ENCODE measurements around the gene MBOAT1.
A peak's percentile ranks its signal among the peaks of the same experiment; 100 is the strongest.
"Not testable (repeated sequence)": the region's sequence is repeated elsewhere in the genome, so short reads cannot be mapped to it uniquely, and the experiment has no call there.

Gene MBOAT1, protein sequence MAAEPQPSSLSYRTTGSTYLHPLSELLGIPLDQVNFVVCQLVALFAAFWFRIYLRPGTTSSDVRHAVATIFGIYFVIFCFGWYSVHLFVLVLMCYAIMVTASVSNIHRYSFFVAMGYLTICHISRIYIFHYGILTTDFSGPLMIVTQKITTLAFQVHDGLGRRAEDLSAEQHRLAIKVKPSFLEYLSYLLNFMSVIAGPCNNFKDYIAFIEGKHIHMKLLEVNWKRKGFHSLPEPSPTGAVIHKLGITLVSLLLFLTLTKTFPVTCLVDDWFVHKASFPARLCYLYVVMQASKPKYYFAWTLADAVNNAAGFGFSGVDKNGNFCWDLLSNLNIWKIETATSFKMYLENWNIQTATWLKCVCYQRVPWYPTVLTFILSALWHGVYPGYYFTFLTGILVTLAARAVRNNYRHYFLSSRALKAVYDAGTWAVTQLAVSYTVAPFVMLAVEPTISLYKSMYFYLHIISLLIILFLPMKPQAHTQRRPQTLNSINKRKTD

DNA sequence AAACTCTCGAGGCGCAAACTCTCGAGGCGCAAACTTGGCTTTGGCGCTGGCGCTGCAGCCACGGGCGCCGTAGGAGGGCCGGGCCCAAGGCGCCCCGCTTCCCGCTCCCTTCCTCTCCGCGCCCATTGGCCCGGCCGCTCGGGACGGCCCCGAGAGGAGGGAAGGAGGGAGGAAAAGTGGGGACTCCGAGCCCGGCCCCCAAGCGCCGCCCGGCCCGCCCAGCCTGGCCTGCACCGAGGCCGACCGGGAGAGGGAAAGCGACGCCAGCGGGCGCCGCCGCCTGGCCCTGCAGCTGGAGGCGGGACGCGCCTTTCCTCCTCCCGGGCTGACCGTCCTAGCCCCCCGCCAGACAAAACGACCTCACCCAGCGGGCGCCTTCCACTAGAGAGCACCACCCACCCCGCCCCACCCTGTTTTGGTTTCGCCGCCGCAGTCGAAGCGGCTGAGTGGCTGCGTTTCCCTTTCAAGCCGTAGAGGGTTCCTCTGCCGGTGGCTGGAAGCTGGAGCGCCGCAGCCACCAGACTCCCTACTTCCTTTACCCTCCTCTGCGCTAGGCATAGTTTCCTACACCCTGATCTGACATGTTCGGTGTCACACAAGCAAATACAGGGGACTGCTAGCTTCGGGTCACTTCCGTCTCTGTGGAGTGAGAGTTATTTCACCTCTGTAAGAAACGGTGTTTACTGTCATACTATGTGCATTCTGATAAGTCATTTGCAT is at the start of gene MBOAT1:
Gene MBOAT1, minus strand, starts transcription at position 78 of the 720 bp plus-strand sequence. CDS start 235 bp downstream, outside the sequence.
- peak; percentile 73 to 81 for DNase-seq

DNA sequence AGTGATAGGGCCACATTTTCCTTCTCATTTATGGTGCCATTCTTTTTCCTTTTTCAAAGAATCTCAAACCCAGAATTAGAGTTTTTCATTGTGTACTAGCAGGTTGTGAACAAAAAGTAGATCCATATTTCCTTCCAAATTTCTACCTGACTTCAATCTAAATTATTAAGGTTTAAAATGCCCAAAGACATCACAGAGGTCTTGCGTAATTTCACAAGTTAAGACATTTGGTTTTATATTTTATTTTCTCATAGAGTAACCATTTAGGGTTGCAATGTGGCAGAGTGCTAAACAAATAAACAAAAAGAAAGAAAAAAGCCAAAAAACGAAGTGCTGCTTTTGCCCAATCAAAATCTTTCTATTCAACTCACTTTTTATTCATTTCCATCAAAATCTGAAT is 49.4 kb upstream of the MBOAT1 start:
- no peak for DNase-seq

DNA sequence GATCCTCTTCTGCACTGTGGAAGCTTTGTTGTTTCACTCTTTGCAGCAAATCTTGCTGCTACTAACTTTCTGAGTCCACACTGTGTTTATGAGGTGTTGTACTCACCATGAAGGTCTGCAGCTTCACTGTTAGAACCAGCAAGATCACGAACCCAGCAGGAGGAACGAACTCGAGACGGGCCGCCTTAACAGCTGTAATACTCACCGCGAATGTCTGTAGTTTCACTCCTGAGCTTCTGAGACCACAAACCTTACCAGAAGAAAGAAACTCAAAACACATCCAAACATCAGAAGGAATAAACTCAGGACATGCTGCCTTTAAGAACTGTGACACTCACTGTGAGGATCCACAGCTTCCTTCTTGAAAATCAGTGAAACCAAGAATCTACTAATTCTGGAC is 48.1 kb upstream of the MBOAT1 start:
- no peak for DNase-seq

DNA sequence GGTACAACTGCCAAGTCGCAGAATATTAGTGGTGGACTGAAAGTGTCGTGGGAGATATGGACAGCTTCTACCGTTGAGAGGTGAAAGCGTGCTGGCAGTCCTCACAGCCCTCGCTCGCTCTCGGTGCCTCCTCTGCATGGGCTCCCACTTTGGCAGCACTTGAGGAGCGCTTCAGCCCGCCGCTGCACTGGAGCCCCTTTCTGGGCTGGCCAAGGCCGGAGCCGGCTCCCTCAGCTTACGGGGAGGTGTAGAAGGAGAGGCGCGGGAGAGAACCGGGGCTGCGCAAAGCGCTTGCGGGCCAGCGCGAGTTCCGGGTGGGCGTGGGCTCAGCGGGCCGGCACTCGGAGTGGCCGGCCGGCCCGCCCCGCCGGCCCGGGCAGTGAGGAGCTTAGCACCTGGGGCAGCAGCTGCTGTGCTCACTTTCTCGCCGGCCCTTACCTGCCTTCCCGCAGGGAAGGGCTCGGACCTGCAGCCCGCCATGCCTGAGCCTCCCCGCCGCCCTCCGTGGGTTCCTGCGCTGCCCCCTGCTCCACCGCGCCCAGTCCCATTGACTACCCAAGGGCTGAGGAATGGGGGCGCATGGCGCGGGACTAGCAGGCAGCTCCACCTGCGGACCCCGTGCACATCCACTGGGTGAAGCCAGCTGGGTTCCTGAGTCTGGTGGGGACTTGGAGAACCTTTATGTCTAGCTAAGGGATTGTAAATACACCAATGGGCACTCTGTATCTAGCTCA is 47.2 kb upstream of the MBOAT1 start:
- DNase-seq: no peak

DNA sequence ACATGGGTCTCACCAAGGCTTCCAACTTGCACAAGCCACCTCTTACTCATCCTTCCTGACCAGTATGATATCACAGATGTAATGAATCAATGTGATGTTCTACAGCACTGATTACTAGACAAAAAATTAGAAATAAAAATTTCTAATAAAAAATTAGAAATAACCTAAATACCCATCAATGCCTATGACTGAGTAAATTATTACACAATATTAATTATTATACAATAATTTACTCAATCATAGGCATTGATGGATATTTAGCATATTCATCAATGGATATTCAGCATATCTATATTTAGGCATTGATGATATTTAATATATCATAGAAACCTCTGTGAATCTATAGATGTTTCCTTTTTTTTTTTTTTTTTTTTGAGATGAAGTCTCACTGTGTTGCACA is 43.2 kb upstream of the MBOAT1 start:
- no peak for DNase-seq

DNA sequence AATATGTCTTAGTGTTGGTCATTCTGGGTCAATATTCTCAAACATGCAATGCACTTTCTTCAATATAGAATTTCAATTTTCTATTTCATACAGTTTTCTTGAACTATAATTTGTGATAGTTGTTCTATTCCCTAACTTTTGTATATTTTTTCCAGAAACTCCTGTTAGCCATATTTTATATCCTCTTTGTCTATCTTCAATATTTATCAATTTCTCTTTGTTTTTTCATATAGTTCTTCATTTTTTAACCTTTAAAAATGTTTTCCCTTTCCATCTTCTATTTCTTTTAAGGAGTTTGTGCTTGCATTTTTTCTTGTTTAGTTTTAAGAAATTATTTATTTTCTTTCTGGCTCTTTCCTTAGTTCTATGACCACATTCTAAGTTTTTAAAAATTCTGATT is 42.0 kb upstream of the MBOAT1 start:
- DNase-seq: no peak

DNA sequence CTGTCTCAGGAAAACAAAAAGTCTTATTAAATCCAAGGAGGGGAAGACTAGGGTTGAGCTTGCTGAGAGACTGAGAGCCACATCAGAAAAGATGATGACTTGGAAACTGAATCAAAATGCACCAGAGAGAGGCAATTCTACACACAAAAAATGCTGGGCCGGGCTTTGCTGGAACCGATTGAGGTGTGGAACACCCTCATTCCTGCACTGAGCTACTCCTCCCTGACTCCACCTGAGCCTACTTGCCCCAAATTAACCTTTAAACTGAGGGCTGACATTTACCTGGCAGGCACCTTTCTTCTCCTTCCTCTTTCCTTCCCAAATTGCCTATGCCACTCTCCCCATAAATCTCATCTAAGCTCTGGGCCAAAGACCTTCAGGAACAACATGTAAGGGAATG is 40.8 kb upstream of the MBOAT1 start:
- DNase-seq: no peak

DNA sequence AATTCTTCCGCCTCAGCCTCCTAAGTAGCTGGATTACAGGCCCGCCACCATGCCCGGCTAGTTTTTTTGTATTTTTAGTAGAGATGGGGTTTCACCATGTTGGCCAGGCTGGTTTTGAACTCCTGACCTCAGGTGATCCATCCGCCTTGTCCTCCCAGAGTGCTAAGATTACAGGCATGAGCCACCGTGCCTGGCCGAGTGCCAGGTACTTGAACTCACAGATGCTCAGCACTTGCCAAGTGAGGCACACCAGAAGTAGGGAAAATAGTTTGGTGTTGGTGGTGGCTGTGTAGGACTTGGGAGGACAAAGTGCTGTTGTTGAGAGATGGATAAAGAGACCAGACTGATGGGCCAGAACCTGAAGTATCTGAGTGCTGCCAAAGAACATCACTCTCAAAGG is 40.0 kb upstream of the MBOAT1 start:
- peak; percentile 38 to 59 for DNase-seq

DNA sequence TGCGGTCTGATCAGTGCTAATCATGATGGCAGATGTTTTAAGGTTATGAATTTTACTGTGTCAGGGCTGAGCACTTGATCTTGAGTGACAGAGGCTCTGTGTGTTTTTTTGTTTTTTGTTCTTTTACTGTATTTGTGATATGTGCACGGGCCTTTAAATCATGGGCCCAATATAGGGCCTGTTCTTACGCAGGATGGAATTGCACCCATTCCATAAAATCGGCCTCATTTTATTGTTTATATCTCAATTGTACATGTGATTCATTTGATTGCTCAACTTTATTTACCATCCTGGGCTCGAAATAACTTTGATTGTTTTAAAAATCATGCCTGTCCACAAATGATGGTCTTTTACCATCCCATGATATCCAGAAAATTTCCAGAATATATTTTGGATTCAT is 39.3 kb upstream of the MBOAT1 start:
- no peak for DNase-seq

DNA sequence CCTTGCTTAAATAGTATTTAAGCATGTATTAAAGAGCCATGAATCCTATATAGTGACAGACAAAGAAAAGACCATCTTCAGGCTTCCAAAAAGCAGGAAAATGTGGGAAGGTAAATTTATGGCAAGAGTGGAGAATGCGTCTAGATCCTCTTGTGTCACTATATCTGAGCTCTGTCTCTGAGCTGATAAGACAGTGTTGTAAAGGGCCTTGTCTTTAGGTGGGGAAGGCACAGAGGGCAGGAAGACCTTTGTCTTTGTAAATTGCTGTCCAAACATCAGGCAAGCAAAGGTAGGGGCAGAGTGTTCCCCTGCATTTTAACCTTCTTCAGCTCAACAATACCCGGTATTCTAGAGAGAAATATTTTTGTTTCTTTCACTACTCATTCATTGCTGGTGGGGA is 33.9 kb upstream of the MBOAT1 start:
- no peak for DNase-seq

DNA sequence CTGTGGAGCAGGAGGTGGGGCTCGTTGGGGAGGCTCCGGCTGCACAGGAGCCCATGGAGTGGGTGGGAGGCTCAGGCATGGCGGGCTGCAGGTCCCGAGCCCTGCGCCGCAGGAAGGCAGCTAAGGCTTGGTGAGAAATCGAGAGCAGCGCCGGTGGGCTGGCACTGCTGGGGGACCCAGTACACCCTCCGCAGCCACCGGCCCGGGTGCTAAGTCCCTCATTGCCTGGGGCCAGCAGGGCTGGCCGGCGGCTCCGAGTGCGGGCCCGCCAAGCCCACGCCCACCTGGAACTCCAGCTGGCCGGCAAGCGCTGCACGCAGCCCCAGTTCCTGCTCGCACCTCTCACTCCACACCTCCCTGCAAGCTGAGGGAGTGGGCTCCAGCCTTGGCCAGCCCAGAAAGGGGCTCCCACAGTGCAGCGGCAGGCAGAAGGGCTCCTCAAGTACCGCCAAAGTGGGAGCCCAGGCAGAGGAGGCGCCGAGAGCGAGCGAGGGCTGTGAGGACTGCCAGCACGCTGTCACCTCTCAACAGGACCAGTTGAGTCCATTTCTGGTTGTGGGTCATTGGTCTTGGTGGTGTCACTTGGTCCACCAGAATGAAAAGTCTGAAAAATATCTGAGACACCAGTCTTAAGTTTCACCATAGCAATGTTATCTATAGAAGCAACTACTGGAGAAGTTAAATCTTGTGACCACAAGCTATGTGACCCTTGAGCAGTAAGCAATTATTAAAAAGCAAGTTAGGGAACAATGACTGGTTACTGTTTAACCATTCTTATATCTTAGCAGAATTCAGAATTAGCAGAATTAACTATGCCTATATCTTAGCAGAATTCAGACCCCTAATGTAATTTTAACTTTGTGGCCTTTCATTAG is 32.8 kb upstream of the MBOAT1 start:
- DNase-seq: not testable (repeated sequence)

DNA sequence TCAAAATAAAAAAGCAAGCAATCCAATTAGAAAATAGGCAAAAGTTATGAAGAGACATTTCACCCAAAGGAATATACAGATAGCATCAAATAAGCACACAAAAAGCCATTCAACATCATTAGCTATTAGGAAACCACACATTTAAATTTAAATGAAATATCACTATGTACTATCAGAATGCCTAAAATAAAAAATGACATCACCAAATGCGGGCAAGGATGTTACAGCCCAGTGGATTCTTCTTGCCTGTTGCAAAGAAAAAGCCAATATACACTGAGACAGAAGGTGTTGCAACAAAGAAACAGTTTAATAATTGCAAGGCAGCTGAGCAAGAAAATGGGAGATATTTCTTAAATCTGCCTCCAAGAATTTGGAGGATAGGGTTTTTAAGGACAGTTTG is 31.0 kb upstream of the MBOAT1 start:
- no peak for DNase-seq

DNA sequence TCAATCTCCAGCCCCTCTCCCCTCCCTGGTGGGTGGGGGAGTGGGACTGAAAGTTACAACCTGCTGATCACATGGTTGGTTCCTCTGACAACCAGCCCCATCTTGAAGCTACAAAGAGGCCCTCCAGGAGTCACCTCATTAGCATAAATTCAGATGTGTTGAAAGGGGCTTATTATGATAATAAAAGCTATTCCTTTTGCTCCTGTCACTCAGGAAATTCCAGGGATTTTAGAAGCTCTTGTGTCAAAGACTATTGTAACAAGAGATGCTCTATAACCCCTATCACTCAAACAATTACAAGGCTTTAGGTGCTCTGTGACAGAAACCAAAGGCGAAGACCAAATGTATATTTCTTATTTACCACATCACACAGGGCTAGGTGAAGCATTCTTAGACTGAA is 30.1 kb upstream of the MBOAT1 start:
- DNase-seq: no peak

DNA sequence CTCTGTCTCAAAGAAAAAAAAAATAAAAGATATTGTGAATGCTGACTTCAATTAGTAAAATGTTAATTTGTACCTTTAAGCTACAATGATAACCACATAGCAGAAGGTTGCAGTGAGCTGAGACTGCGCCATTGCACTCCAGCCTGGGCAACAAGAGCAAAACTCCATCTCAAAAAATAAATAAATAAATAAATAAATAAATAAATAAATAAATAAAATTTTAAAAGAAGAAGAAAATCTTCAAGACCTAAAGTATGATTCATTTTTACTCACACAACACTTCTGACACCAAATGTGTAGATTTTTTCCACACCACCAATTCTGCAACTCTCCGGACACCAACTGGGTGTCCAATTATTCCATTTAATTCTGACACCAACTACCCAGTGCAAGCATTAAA is 28.8 kb upstream of the MBOAT1 start:
- no peak for DNase-seq

DNA sequence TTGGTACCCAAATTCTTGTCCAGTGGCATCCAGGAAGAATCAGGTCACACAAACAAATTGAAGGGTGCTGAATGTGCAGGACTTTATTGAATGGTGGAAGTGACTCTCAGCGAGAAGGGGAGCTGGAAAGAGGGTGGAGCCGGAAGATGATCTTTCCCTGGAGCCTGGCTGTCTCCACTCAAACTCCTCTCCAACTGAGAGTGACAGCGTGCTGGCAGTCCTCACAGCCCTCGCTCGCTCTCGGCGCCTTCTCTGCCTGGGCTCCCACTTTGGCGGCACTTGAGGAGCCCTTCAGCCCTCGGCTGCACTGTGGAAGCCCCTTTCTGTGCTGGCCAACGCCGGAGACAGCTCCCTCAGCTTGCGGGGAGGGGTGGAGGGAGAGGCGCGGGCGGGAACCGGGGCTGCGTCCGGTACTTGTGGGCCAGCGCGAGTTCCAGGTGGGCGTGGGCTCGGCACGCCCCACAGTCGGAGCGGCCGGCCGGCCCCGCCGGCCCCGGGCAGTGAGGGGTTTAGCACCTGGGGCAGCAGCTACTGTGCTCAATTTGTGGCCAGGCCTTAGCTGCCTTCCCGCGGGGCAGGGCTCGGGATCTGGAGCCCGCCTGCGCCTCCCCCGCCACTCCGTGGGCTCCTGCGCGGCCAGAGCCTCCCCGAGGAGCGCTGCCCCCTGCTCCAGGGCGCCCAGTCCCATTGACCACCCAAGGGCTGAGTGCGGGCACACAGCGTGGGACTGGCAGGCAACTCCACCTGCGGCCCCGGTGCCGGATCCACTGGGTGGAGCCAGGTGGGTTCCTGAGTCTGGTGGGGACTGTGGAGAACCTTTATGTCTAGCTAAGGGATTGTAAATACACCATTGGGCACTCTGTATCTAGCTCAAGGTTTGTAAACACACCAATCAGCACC is 26.7 kb upstream of the MBOAT1 start:
- no peak for DNase-seq

DNA sequence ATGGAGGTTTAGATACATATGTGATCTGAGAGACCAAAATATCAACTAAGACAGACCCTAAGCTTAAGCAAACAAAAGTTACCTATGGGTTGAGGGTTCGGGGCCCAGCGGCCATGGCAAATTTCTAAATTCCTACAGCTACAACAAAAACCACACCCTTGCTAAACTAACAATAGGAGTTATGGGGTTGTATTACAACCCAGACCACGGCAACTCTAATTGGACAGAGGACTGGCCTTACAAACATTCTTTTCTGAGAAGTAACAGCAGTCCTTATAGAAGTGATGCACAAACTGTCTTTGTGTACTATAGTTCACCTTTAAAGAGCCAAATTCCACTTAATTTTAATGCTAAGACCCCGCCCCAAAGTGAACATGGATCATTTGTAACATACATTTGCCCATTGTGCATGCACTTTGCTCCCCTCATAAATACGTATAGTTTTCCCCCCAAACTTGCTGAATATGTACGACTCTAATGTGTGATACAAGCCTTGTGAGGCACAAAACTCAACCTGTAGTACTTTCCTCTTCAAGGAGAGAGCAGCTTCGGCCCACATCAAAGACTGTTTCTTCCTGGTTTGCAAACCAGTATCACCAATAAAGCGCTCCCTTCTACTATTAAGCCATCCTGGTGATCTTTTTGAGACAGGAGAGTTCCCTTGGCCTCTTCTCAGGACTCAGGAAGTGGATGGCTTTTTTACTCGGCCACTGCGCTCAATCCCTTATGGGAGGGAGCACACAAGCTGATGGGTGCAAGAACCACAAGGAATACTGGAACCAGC is 25.6 kb upstream of the MBOAT1 start:
- DNase-seq: no peak

DNA sequence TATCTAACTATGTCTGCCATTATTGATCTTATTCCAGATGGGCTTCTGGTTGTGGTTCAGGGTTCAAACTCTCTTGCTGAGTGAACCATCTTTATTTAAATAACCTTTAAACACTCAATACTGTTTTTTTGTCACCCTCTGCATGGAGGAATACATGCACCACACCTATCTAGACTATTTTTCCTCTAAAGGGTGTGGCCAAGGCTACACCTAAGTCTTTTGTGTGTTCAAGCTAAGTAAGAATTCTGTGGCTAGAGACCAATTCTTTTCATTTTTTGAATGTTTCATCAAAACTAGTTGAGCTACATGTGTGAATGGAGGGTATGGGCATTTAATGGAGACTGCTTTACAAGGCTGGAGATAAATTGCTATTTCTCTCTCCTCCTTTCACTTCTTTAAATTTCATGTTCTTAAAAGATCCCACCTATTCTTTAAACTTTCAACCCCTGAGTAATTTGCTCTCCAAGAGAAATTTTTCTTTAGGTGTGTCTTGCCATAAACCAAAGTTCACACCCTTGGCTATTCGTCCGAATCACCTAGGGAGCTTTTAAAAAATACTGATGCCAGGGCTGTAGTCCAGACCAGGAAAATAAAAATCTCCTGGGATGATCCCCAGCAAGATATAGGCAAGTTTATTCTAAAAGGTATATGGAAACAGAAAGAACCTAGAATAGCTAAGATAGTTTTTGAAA is 24.8 kb upstream of the MBOAT1 start:
- DNase-seq: no peak

DNA sequence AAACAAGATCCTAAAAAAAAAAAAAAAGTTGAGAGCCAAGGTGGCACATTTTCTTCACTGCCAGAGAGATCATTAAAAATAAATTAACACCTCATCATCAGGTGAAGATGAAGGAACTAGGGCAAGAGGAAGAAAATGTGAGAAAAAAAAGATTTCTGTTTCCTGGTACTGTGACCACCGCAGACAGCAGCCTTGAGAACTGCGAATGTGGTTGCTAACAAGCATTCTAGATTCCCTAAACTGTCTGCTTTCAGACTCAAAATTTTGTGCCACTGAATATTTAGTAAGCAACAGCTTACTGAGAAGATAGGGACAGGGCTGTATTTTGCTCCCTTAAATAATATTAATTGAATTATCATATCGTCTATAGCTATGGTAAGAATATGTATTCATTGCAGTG is 24.1 kb upstream of the MBOAT1 start:
- no peak for DNase-seq

DNA sequence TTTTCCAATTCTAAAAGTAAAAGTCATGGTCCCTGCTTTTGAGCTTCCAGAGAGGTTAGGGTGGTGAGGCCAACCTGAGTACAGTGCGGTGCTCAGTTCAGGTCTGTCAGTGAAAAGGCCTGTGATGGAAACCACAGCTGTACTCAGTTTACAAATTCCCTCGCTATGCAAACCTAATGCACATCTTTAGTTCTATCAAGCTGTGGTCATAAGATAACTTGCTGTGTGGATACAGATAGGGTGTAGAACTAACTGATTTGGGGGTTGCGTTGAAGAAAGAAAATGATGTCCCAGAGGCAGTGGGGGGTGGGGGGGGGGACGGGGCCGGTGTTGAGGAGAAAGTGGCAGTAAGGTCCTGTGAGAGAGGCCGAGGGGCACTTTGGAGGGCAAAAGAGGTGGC is 22.8 kb upstream of the MBOAT1 start:
- DNase-seq: no peak

DNA sequence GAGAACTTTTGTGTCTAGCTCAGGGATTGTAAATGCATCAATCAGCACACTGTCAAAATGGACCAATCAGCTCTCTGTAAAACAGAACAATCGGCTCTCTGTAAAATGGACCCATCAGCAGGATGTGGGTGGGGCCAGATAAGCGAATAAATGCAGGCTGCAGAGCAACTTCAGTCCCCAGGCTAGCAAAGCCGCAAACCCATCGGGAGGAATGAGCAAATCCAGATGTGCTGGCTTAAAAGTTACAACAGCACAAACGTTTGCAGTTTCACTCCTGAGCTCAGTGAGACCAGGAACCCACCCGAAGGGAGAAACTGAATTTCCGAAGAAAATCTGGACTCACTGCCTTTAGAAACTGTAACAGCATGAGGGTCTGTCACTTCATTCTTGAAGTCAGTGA is 21.9 kb upstream of the MBOAT1 start:
- DNase-seq: no peak
